PC-9 (cell line): Measurements from ENCODE around the gene BMF. TPM values are rescaled to one million over a fixed set of nuclear protein-coding genes. Genes with fewer than 3 reads are reported as not detected.

ENCODE experiments used
- BruUV-seq: library from RNA; stranded (reverse); fragments of 400-500 nt; replicated peaks from 2 replicates; lab custom pipeline; 2021; lab: Mats Ljungman, UMichigan
- CTCF ChIA-PET: fragments of 300-600 bp; sonication (Branson Sonifier 250); formaldehyde crosslinking; loops from one replicate; lab custom pipeline; 2022; ENCODE audit warnings: antibody characterized with exemption; lab: Charles Lee
- POLR2A ChIA-PET: fragments of 300-600 bp; sonication (Branson Sonifier 250); formaldehyde crosslinking; loops from one replicate; lab custom pipeline; 2022; ENCODE audit warnings: antibody characterized with exemption; ENCODE audit not compliant: unreplicated experiment; lab: Charles Lee
- DNase-seq, 2 experiments: peaks; one replicate each; pipeline versions ENCODE4 v3.0.0 to v3.0.0-alpha.2; 2015 to 2022; ENCODE audit warnings: mixed read lengths in 1 of 2
- H2AFZ ChIP-seq: fragments of 200-600 bp; sonication (generic); 2 replicates; pipeline ENCODE4 v1.8.1; 2017; ENCODE audit warnings: antibody characterized with exemption
- H3F3A ChIP-seq: fragments of 200-600 bp; sonication (generic); 2 replicates; pipeline ENCODE4 v1.8.1; 2017; ENCODE audit warnings: antibody characterized with exemption, mild to moderate bottlenecking, low read depth; ENCODE audit not compliant: insufficient read depth
- H3K27ac ChIP-seq: fragments of 200-600 bp; sonication (generic); 2 replicates; pipeline ENCODE4 v1.6.1; 2016; ENCODE audit warnings: mixed run types
- H3K27me3 ChIP-seq: fragments of 200-600 bp; sonication (generic); 2 replicates; pipeline ENCODE4 v1.6.1; 2016; ENCODE audit warnings: low read depth, mixed run types; ENCODE audit not compliant: insufficient read depth
- H3K36me3 ChIP-seq: fragments of 200-600 bp; sonication (generic); 2 replicates; pipeline ENCODE4 v1.6.1; 2016; ENCODE audit warnings: low read depth, mixed run types
- H3K4me1 ChIP-seq: fragments of 200-600 bp; sonication (generic); replicated peaks from 2 replicates; pipeline ENCODE4 v1.6.1; 2016; ENCODE audit warnings: mixed run types; ENCODE audit not compliant: insufficient read depth
- H3K4me2 ChIP-seq: fragments of 200-600 bp; sonication (generic); 2 replicates; pipeline ENCODE4 v1.6.1; 2017; ENCODE audit warnings: mixed run types
- H3K4me3 ChIP-seq: fragments of 200-600 bp; sonication (generic); 2 replicates; pipeline ENCODE4 v1.6.1; 2016; ENCODE audit warnings: mixed run types
- H3K79me2 ChIP-seq: fragments of 200-600 bp; sonication (generic); 2 replicates; pipeline ENCODE4 v1.6.1; 2017; ENCODE audit warnings: low read depth, mixed run types
- H3K9me2 ChIP-seq: fragments of 200-600 bp; sonication (generic); 2 replicates; pipeline ENCODE4 v1.8.1; 2017; ENCODE audit warnings: mild to moderate bottlenecking; ENCODE audit not compliant: insufficient read depth
- H3K9me3 ChIP-seq: fragments of 200-600 bp; sonication (generic); 2 replicates; pipeline ENCODE4 v1.8.1; 2016; ENCODE audit warnings: low read depth; ENCODE audit not compliant: insufficient read depth
- H4K20me1 ChIP-seq: fragments of 200-600 bp; sonication (generic); 2 replicates; pipeline ENCODE4 v1.8.1; 2017; ENCODE audit not compliant: insufficient read depth
- EZH2 ChIP-seq: fragments of 200-600 bp; sonication (generic); IDR thresholded peaks from 2 replicates; pipeline ENCODE4 v1.8.0; 2017; ENCODE audit warnings: antibody characterized with exemption, low read depth
- intact Hi-C: fragments of 100-400 bp; cut with micrococcal nuclease; formaldehyde crosslinking; loops from one replicate; pipeline ENCODE4 v1.10.0; 2022; ENCODE audit not compliant: unreplicated experiment
- total RNA-seq: library from RNA; stranded (reverse); gene quantifications from 2 replicates; pipeline ENCODE4 v1.2.3, GENCODE V29; 2021
- TF ChIP-seq, protein P1 (sequence below): fragments of 200-600 bp; sonication (generic); conservative IDR thresholded peaks from 2 replicates; pipeline ENCODE4 v1.6.1; 2017; ENCODE audit warnings: mixed run types, antibody characterized with exemption, mild to moderate bottlenecking, moderate library complexity

Gene BMF
- total RNA-seq, 1 experiment from 2014 or later = 11.0 TPM

DNA sequence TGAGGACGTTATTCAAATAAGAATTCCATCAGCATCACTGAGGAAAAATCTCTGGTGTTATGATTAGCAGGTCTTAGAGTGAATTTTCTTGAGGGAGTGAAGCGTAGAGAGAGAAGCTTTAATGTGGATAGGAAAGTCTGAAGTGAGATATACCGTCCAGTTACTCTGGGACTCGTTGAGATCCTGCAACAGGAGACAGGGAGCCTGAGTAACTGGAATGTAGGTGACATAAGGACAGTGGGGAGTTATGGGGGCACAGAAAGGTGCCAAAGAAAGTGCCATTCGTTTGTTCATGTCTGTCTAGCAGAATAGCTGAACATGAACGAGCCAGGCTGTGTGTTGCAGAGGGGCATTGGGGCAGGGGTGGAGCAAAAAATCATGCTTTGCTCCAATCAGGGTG lies 42.8 kb upstream of the BMF start:
- CTCF ChIA-PET = no interaction called here
- intact Hi-C loops = no loop called here
- no peak overlapping the region for H3K4me3 ChIP-seq
- no peaks in the 10 kb centered on the region for H3K9me3 ChIP-seq
- no peak overlapping the region for H3K27ac ChIP-seq
- POLR2A ChIA-PET = no interaction called here
- H3K4me1 ChIP-seq = peaks cover 44% of the 10 kb centered on the region
- no peaks in the 10 kb centered on the region for H3K27me3 ChIP-seq
- H3F3A ChIP-seq = peaks cover 27% of the 10 kb centered on the region
- no peaks in the 10 kb centered on the region for H3K36me3 ChIP-seq
- no peaks in the 10 kb centered on the region for H3K79me2 ChIP-seq
- no peak overlapping the region; the same call in 1 of the 2 replicates for H3K4me2 ChIP-seq
- no peak for TF ChIP-seq EZH2
- TF ChIP-seq, protein P1, sequence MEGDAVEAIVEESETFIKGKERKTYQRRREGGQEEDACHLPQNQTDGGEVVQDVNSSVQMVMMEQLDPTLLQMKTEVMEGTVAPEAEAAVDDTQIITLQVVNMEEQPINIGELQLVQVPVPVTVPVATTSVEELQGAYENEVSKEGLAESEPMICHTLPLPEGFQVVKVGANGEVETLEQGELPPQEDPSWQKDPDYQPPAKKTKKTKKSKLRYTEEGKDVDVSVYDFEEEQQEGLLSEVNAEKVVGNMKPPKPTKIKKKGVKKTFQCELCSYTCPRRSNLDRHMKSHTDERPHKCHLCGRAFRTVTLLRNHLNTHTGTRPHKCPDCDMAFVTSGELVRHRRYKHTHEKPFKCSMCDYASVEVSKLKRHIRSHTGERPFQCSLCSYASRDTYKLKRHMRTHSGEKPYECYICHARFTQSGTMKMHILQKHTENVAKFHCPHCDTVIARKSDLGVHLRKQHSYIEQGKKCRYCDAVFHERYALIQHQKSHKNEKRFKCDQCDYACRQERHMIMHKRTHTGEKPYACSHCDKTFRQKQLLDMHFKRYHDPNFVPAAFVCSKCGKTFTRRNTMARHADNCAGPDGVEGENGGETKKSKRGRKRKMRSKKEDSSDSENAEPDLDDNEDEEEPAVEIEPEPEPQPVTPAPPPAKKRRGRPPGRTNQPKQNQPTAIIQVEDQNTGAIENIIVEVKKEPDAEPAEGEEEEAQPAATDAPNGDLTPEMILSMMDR = no peak
- no peaks in the 10 kb centered on the region for H3K9me2 ChIP-seq
- no peak for DNase-seq
- no TSS peak for BruUV-seq
- H4K20me1 ChIP-seq = no peaks in the 10 kb centered on the region
- no peak overlapping the region for H2AFZ ChIP-seq

GRCh38 chr15:40150163-40150925 lies 41.7 kb upstream of the BMF start:
- peak overlapping the region; percentile 71 for H3K4me2 ChIP-seq
- H3K27me3 ChIP-seq = no peaks in the 10 kb centered on the region
- no peak overlapping the region for H2AFZ ChIP-seq
- no peaks in the 10 kb centered on the region for H3K79me2 ChIP-seq
- intact Hi-C loops = no loop called here
- peak overlapping the region; percentile 47 for H3K27ac ChIP-seq
- no TSS peak for BruUV-seq
- peak overlapping the region; percentile 21; the same call in 1 of the 2 replicates for H3K4me3 ChIP-seq
- H3K9me2 ChIP-seq = no peaks in the 10 kb centered on the region
- H3K4me1 ChIP-seq = peaks cover 42% of the 10 kb centered on the region
- POLR2A ChIA-PET = interaction anchor here (0.7 kb wide), 1 partner anchor 12 kb away, joined by 4 read pairs; no protein-coding TSS in a partner anchor
- peaks cover 16% of the 10 kb centered on the region; the same call in 1 of the 2 replicates for H3F3A ChIP-seq
- H4K20me1 ChIP-seq = no peaks in the 10 kb centered on the region
- CTCF ChIA-PET = no interaction called here
- no peak for TF ChIP-seq EZH2
- TF ChIP-seq, protein P1 = no peak
- peak; percentile 82 to 88 for DNase-seq
- H3K9me3 ChIP-seq = no peaks in the 10 kb centered on the region
- H3K36me3 ChIP-seq = no peaks in the 10 kb centered on the region

GRCh38 chr15:40149339-40149738 lies 40.7 kb upstream of the BMF start:
- no TSS peak for BruUV-seq
- POLR2A ChIA-PET = no interaction called here
- Histone ChIP-seq H3K4me2 (no peak overlapping the region), H3F3A (peaks cover 16% of the 10 kb centered on the region; the same call in 1 of the 2 replicates), H3K36me3 (no peaks in the 10 kb centered on the region), H3K27ac (no peak overlapping the region), H3K9me3 (no peaks in the 10 kb centered on the region), H2AFZ (no peak overlapping the region), H3K4me1 (peaks cover 35% of the 10 kb centered on the region), H3K4me3 (no peak overlapping the region), H3K9me2 (no peaks in the 10 kb centered on the region), H3K79me2 (no peaks in the 10 kb centered on the region), H3K27me3 (no peaks in the 10 kb centered on the region), H4K20me1 (no peaks in the 10 kb centered on the region)
- DNase-seq = no peak
- intact Hi-C loops = no loop called here
- TF ChIP-seq, protein P1 = no peak
- no peak for TF ChIP-seq EZH2
- CTCF ChIA-PET = no interaction called here
